Neural cell (in vitro differentiated cells): Measurements from ENCODE around the gene EXOC6B.

Experiments
- CTCF ChIP-seq: fragments of 450-650 bp; IDR thresholded peaks from 2 replicates; pipeline ENCODE4 v1.5.1; 2014; ENCODE audit warnings: antibody characterized with exemption, mild to moderate bottlenecking, moderate library complexity; ENCODE audit not compliant: poor library complexity, severe bottlenecking
- EP300 ChIP-seq: fragments of 450-650 bp; conservative IDR thresholded peaks from 2 replicates; pipeline ENCODE4 v1.6.1; 2014; ENCODE audit warnings: antibody characterized with exemption, mild to moderate bottlenecking, moderate library complexity; ENCODE audit not compliant: poor library complexity, severe bottlenecking
- EZH2 ChIP-seq: fragments of 200-600, 300-800 bp; shearing (Covaris generic), sonication (generic); IDR thresholded peaks from 2 replicates; pipeline ENCODE4 v1.6.1; 2014; ENCODE audit warnings: antibody characterized with exemption, low read length, borderline replicate concordance, mild to moderate bottlenecking; ENCODE audit not compliant: insufficient read depth, poor library complexity, severe bottlenecking
- POLR2AphosphoS5 ChIP-seq: IDR thresholded peaks from 2 replicates; pipeline ENCODE4 v1.6.1; 2012
- REST ChIP-seq: IDR thresholded peaks from 2 replicates; pipeline ENCODE4 v1.6.1; 2012; ENCODE audit warnings: borderline replicate concordance
- SMC3 ChIP-seq: fragments of 450-650 bp; conservative IDR thresholded peaks from 2 replicates; pipeline ENCODE4 v1.6.1; 2014; ENCODE audit warnings: antibody characterized with exemption, mild to moderate bottlenecking, moderate library complexity; ENCODE audit not compliant: poor library complexity
- TAF1 ChIP-seq: IDR thresholded peaks from 2 replicates; pipeline ENCODE4 v1.6.1; 2012; ENCODE audit warnings: low read depth

GRCh38 chr2:72127401-72128058 lies 698.3 kb downstream of the EXOC6B start:
- TF ChIP-seq CTCF (no peak), SMC3 (no peak), EP300 (no peak), POLR2AphosphoS5 (no peak), EZH2 (no peak), REST (no peak), TAF1 (no peak)
